ENCODE measurements around the gene TNFRSF9.

GRCh38 chr1:7962636-7963377 is 22.2 kb upstream of the TNFRSF9 start:
- TF ChIP-seq CTCF (IDR thresholded peaks at IDR 0.05) (no peak), POLR2A (IDR thresholded peaks at IDR 0.05) (no peak), EP300 (IDR thresholded peaks at IDR 0.05) (no peak)

Data from tibial nerve (tissue), 4 donors.